Mesothelial cell of epicardium (in vitro differentiated cells): ENCODE data around the gene GALR3. TPM values are rescaled to one million over a fixed set of nuclear protein-coding genes. Genes with fewer than 3 reads are reported as not detected.

Experiments
- DNase-seq, 2 experiments: peaks; one replicate each; pipeline ENCODE4 v3.0.0; 2021; ENCODE audit warnings: low spot score in 2 of 2; ENCODE audit not compliant: unreplicated experiment in 2 of 2
- H3K27ac Mint-ChIP-seq: 2 replicates; pipeline ENCODE4 v1.8.0; 2021; ENCODE audit warnings: mixed read lengths
- H3K27me3 Mint-ChIP-seq: 2 replicates; pipeline ENCODE4 v1.8.0; 2021; ENCODE audit warnings: low read depth, mixed read lengths
- H3K36me3 Mint-ChIP-seq: 2 replicates; pipeline ENCODE4 v1.8.0; 2021; ENCODE audit warnings: mixed read lengths
- H3K4me1 Mint-ChIP-seq: 2 replicates; pipeline ENCODE4 v1.8.0; 2021; ENCODE audit warnings: mixed read lengths
- H3K4me3 Mint-ChIP-seq: 2 replicates; pipeline ENCODE4 v1.8.0; 2021; ENCODE audit warnings: mild to moderate bottlenecking, moderate library complexity, mixed read lengths
- H3K9me3 Mint-ChIP-seq: 2 replicates; pipeline ENCODE4 v1.8.0; 2021; ENCODE audit warnings: mixed read lengths
- CTCF ChIP-seq: fragments of 200-600 bp; sonication (generic); IDR thresholded peaks from one replicate; pipeline ENCODE4 v1.5.0; 2021; ENCODE audit warnings: antibody characterized with exemption; ENCODE audit not compliant: unreplicated experiment
- total RNA-seq: library from RNA; stranded (reverse); gene quantifications from 3 replicates; pipeline ENCODE4 v1.2.1, GENCODE V29; 2021

The GALR3 gene
- total RNA-seq, 1 donor from 2014 or later = 0.31 TPM

DNA sequence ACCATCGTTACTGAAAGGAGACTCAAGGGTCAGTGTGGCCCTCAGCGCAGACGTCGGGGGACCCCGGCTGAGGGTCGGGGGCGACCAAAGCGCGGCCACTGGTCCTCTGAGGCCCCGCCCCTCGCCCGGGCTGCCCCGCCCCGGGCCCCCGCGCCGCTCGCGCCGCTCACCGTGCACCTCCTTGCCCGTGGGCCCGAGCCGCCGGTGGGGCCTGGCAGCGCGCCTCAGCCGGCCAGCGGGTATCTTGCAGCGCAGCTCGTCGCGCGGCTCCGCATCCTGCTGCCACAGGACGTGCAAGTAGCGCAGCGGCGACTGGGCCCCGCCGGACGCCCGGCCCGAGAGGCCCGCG lies 20.5 kb downstream of the GALR3 start:
- Mint-ChIP-seq H3K4me1 (peaks cover 22% of the 10 kb centered on the region), H3K9me3 (peaks cover 3% of the 10 kb centered on the region), H3K36me3 (peaks cover 11% of the 10 kb centered on the region), H3K27me3 (no peaks in the 10 kb centered on the region), H3K4me3 (peak overlapping the region; percentile 79), H3K27ac (peak overlapping the region; percentile 91)
- no peak for TF ChIP-seq CTCF
- peak in 1 of 2 experiments; percentile 43 for DNase-seq

GRCh38 chr22:37844904-37845329 lies 21.7 kb downstream of the GALR3 start:
- no peak for DNase-seq
- H3K27ac Mint-ChIP-seq = peak overlapping the region; percentile 89

DNA sequence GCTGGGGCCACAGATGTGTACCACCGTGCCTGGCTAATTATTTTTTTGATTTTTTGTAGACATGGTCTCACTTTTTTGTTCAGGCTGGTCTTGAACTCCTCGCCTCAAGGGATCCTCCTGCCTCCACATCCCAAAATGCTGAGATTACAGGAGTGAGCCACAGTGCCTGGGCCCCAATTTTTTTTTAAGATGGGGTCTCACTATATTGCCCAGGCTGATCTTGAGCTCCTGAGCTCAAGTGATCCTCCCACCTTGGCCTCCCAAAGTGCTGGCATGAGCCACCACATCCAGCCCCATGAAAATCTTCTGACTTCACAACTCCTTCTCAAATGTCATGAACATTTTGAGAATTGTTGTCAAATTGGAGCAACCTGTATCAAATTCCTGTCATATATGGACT lies 23.3 kb downstream of the GALR3 start:
- no peak overlapping the region for H3K27ac Mint-ChIP-seq
- H3K27me3 Mint-ChIP-seq = no peaks in the 10 kb centered on the region
- H3K4me3 Mint-ChIP-seq = peak overlapping the region; percentile 26

More at GRCh38 chr22:37844904-37845329, 21.7 kb downstream of the GALR3 start:
- no peaks in the 10 kb centered on the region for H3K27me3 Mint-ChIP-seq
- no peak for TF ChIP-seq CTCF
- H3K4me3 Mint-ChIP-seq = peak overlapping the region; percentile 82
- H3K9me3 Mint-ChIP-seq = peaks cover 3% of the 10 kb centered on the region
- H3K36me3 Mint-ChIP-seq = peaks cover 9% of the 10 kb centered on the region
- H3K4me1 Mint-ChIP-seq = peaks cover 29% of the 10 kb centered on the region

GRCh38 chr22:37848587-37849088 lies 25.5 kb downstream of the GALR3 start:
- TF ChIP-seq CTCF = no peak
- Mint-ChIP-seq H3K9me3 (peaks cover 3% of the 10 kb centered on the region), H3K27ac (peak overlapping the region; percentile 92), H3K4me1 (peaks cover 28% of the 10 kb centered on the region), H3K4me3 (peak overlapping the region; percentile 86), H3K36me3 (peaks cover 26% of the 10 kb centered on the region), H3K27me3 (no peaks in the 10 kb centered on the region)
- DNase-seq = no peak

More for the DNA sequence above, 23.3 kb downstream of the GALR3 start:
- Mint-ChIP-seq H3K36me3 (peaks cover 15% of the 10 kb centered on the region), H3K4me1 (peaks cover 41% of the 10 kb centered on the region), H3K9me3 (peaks cover 3% of the 10 kb centered on the region)
- TF ChIP-seq CTCF = no peak
- no peak for DNase-seq

GRCh38 chr22:37849089-37849751 lies 26.0 kb downstream of the GALR3 start, which contains the start of gene EIF3L:
Gene EIF3L (plus strand): TSS chr22:37849419. CDS start chr22:37849450, 31 bp downstream.
- H3K27me3 Mint-ChIP-seq = no peaks in the 10 kb centered on the region
- peaks cover 3% of the 10 kb centered on the region for H3K9me3 Mint-ChIP-seq
- H3K4me3 Mint-ChIP-seq = peak within 1 kb of the TSS; percentile 86
- peak; percentile 70 to 90 for DNase-seq
- peaks cover 28% of the 10 kb centered on the region for H3K4me1 Mint-ChIP-seq
- TF ChIP-seq CTCF = no peak
- H3K27ac Mint-ChIP-seq = peak within 1 kb of the TSS; percentile 92
- H3K36me3 Mint-ChIP-seq = peaks cover 31% of the 10 kb centered on the region
